ENCODE results near the gene LAMA5.

Gene LAMA5

DNA sequence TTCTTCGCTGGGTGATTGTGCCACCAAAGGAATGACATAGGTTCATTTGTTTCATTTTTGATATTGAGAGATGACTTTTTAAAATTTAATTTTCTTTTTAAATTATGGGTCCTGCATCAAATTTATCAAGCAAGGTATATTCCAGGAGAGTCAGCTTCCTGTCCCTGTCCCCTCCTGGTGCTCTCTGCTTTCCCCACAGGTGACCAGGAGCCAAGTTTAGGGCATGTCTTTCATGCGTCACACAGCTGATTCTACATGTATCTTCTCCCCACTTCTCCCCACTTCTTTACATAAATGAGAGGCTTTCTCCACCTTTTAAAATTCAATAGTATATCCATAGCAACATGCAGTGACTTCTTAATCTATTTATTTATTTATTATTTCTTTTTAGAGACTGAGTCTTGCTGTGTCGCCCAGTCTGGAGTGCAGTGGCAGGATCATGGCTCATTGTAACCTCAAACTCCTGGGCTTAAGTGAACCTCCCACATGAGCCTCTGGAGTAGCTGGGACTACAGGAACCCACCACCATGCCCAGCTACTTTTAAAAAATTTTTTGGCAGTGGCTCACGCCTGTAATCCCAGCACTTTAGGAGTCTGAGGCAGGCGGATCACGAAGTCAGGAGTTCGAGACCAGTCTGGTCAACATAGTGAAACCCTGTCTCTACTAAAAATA, 98.7 kb downstream of the LAMA5 start:
- no peak for DNase-seq (ENCODE audit: low read depth, low spot score)

DNA sequence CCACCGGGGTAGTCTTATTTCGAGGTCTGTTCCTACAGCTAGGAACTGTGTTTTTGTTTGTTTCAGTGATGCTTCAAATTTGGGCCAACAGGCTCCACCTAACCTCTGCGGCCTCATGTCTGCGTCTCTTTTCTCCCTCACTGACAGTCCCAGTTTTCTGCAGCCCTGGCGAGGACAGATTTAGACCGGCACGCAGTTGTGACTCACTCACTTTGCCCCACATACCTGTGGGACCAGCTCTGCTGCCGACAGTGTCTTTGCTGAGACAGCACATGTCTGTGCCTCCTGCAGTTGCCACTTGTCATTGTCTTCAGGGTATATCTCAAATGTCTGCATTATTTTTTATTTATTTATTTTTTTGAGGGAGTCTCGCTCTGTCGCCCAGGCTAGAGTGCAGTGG, 99.6 kb downstream of the LAMA5 start:
- DNase-seq (ENCODE audit: low read depth, low spot score), result no peak

DNA sequence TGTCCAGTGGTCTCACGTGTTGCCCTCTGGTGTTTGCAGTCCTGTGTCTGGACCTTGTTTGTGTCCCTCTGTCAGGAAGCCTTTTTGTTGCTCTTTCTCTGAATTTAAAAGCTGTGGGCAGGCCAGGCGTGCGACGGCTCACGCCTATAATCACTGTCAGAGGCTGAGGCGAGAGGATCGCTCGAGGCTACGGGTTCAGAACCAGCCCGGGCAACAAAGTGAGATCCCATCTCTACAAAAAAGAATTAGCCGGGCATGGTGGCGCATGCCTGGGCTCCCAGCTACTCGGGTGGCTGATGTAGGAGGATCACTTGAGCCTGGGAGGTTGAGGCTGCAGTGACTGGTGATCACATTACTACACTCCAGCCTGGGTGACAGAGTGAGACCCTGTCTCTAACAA, 100.3 kb downstream of the LAMA5 start:
- DNase-seq (ENCODE audit: low read depth, low spot score), result no peak

DNA sequence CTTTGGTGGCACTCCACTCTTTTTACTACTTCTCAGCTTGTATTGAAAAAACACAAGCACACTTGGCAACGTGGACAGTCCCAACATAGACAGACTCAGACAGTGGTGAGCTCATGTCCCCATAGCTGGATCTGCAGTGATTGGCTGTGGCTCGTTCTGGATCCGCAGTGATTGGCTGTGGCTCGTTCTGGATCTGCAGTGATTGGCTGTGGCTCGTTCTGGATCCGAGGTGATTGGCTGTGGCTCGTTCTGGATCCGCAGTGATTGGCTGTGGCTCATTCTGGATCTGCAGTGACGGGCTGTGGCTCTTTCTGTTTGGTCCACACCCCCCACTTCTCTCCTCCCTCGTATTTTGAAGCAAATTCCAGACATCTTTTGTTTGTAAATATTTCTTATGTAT, 100.8 kb downstream of the LAMA5 start:
- DNase-seq (ENCODE audit: low read depth, low spot score), result no peak

DNA sequence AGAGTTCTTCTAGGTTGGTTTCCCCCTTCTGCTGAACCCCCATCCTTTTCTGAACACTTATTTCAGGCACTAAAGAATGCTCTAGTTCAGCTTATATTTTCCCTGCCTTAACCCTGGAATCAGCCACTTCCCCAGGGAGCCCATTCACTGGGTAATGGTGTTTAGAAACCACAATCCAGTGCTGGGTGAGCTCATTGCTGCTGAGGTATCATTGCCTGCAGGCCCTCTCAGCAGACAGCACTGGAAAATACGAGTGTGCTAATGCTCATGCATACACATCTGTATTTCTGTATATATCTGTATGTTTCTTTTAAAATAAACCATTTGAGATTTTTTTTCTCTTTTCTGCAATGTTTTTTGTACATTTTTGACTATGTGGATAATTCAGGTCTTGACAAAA, 101.7 kb downstream of the LAMA5 start:
- no peak for DNase-seq (ENCODE audit: low read depth, low spot score)

DNA sequence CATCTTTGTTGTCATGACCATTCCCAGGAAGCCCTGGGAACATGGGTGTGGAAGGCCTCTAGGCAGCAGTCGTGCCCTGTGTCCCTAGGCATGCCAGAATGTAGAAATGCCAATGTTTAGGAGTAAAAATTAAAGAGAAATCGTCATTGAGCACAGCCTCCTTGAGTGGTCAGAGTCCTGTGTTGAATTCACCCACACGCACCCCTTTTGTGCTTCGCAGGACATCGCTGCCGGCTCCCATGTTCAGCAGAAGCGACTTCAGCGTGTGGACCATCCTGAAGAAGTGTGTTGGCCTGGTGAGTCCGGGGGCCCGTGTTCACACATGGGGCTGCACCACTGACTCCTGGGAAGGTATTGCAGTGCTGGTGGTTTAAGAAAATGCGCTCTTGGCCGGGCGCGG, 103.7 kb downstream of the LAMA5 start:
- no peak for DNase-seq (ENCODE audit: low read depth, low spot score)

DNA sequence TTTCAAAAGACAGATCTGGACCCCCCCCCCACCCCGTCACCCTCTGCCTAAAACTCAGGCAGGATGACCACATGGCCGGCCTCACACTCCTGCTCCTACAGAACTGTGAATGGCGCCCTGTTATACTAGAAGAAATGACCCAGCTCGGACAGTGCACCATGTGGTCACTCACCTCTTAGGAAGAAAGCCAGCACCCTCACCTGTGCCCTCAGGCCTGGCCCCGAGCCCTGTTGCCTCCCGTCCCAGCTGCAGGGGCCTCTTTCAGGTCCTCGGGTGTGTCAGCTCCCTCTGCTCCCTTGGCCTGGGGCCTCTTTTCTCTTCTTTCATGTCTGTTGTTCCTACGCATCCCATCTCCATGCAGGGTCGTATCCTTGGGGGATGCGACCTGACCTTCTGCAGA, 105.0 kb downstream of the LAMA5 start:
- DNase-seq (ENCODE audit: low read depth, low spot score), result no peak

DNA sequence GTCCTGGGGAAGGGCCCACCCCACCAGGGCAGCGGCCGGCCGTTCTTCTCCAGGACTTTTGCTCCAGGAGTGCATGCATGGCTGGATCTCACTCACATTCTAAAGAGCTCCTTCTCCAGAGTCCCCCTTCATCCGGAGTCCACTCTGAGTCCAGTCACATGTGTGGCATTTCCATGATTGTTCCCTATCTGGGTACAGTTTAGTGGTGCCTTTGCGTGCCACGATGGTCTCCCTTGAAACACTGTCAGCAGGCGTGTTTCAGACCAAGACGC, 107.9 kb downstream of the LAMA5 start:
- DNase-seq (ENCODE audit: low read depth, low spot score), result no peak
